SH-SY5Y (cell line): Measurements from ENCODE around the gene SLC35A2.

Experiments used
- GATA2 ChIP-seq: IDR thresholded peaks from 2 replicates; pipeline ENCODE4 v1.6.1; 2011; ENCODE audit warnings: mild to moderate bottlenecking, low read depth, low read length
- GATA3 ChIP-seq: IDR thresholded peaks from 2 replicates; pipeline ENCODE4 v1.6.1; 2011; ENCODE audit warnings: low read depth, mild to moderate bottlenecking, low read length, moderate library complexity

The SLC35A2 gene

GRCh38 chrX:48854898-48855297 is 56.5 kb downstream of the SLC35A2 start:
- TF ChIP-seq GATA3 (no peak), GATA2 (no peak)
